ENCODE data around the gene DHDDS. TPM values are rescaled to one million over a fixed set of nuclear protein-coding genes. Genes with fewer than 3 reads are reported as not detected.

DHDDS gene
- polyA plus RNA-seq, 1 donor from 2014 or later, result 28.9 TPM

DNA sequence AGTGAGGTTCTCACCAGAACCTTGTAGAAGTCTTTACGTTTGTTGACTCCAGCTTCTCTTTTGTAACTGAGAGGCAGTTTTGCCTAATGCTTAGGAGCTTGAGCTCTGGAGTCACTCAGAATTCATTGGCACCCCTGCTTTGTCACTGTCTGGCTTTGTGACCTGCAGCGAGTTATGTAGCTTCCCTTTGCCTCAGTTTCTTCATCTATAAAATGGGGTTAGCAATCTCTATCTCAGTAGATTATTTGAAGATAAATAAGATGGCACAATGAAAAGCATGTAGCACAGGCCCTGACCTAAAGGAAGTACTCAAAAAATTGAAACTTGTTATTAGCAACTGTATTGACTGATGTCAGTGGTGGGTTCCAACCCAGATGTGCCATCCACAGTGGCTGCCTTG, 8.1 kb downstream of the DHDDS start:
- Histone ChIP-seq H3K36me3 (ENCODE audit: insufficient read depth, low read length) (no peaks in the 10 kb centered on the region), H3K9me2 (ENCODE audit: insufficient read depth, low read length) (no peaks in the 10 kb centered on the region), H2AFZ (ENCODE audit: low read depth, low read length) (no peak overlapping the region), H3K4me2 (ENCODE audit: low read length) (no peak overlapping the region), H3K27ac (ENCODE audit: low read length) (no peak overlapping the region), H3K9ac (ENCODE audit: low read length) (no peak overlapping the region), H4K20me1 (ENCODE audit: insufficient read depth) (no peaks in the 10 kb centered on the region), H3K4me3 (ENCODE audit: low read length) (no peak overlapping the region), H3K9me3 (ENCODE audit: low read length) (no peaks in the 10 kb centered on the region), H3F3A (ENCODE audit: insufficient read depth, low read length, poor library complexity, severe bottlenecking) (no peaks in the 10 kb centered on the region), H3K79me2 (replicated peaks; ENCODE audit: insufficient read depth, low read length) (no peaks in the 10 kb centered on the region), H3K27me3 (ENCODE audit: insufficient read depth, low read depth, low read length) (no peaks in the 10 kb centered on the region)
- TF ChIP-seq, protein P1, sequence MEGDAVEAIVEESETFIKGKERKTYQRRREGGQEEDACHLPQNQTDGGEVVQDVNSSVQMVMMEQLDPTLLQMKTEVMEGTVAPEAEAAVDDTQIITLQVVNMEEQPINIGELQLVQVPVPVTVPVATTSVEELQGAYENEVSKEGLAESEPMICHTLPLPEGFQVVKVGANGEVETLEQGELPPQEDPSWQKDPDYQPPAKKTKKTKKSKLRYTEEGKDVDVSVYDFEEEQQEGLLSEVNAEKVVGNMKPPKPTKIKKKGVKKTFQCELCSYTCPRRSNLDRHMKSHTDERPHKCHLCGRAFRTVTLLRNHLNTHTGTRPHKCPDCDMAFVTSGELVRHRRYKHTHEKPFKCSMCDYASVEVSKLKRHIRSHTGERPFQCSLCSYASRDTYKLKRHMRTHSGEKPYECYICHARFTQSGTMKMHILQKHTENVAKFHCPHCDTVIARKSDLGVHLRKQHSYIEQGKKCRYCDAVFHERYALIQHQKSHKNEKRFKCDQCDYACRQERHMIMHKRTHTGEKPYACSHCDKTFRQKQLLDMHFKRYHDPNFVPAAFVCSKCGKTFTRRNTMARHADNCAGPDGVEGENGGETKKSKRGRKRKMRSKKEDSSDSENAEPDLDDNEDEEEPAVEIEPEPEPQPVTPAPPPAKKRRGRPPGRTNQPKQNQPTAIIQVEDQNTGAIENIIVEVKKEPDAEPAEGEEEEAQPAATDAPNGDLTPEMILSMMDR (IDR thresholded peaks at IDR 0.05; ENCODE audit: poor library complexity, severe bottlenecking), result no peak
- TF ChIP-seq POLR2AphosphoS5 (IDR thresholded peaks at IDR 0.05) (no peak), EZH2 (IDR thresholded peaks at IDR 0.05; ENCODE audit: borderline replicate concordance, insufficient read depth, low read length, poor library complexity, severe bottlenecking) (no peak), MXI1 (conservative IDR thresholded peaks at IDR 0.05; ENCODE audit: poor library complexity, severe bottlenecking) (no peak), SMC3 (conservative IDR thresholded peaks at IDR 0.05; ENCODE audit: poor library complexity) (no peak), RAD21 (conservative IDR thresholded peaks at IDR 0.05) (no peak), TAF1 (IDR thresholded peaks at IDR 0.05; ENCODE audit: low read depth) (no peak), EP300 (conservative IDR thresholded peaks at IDR 0.05; ENCODE audit: poor library complexity, severe bottlenecking) (no peak), REST (IDR thresholded peaks at IDR 0.05; ENCODE audit: borderline replicate concordance) (no peak)

DNA sequence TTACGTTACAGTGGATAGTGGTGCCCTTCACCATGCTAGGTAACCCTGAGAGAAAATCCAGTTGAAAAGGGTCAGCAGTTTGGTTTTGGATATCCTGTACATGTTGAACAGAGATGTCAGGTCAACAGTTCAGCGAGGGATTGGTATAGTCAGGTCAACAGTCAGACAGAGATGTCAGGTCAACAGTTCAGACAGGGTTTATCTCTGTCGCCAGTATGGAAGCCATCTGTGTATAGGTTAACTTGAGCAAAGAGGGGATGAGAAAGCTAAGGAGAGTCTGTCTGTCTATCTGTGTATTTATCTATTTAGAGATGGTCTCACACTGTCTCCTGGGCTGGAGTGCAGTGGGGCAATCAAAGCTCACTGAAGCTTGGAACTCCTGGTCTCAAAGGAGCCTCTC, 17.7 kb downstream of the DHDDS start:
- H3K36me3 ChIP-seq (ENCODE audit: insufficient read depth, low read length), result no peaks in the 10 kb centered on the region
- H3K9me3 ChIP-seq (ENCODE audit: low read length), result no peaks in the 10 kb centered on the region
- no peaks in the 10 kb centered on the region for H3K27me3 ChIP-seq (ENCODE audit: insufficient read depth, low read depth, low read length)
- no peaks in the 10 kb centered on the region for H3F3A ChIP-seq (ENCODE audit: insufficient read depth, low read length, poor library complexity, severe bottlenecking)
- H3K4me3 ChIP-seq (ENCODE audit: low read length), result no peak overlapping the region
- H4K20me1 ChIP-seq (ENCODE audit: insufficient read depth), result no peaks in the 10 kb centered on the region
- H3K4me2 ChIP-seq (ENCODE audit: low read length), result no peak overlapping the region
- no peaks in the 10 kb centered on the region for H3K9me2 ChIP-seq (ENCODE audit: insufficient read depth, low read length)
- H3K27ac ChIP-seq (ENCODE audit: low read length), result no peak overlapping the region
- no peak overlapping the region for H3K9ac ChIP-seq (ENCODE audit: low read length)
- no peak overlapping the region for H2AFZ ChIP-seq (ENCODE audit: low read depth, low read length)
- TF ChIP-seq, protein P1 (IDR thresholded peaks at IDR 0.05; ENCODE audit: poor library complexity, severe bottlenecking), result no peak
- TF ChIP-seq RAD21 (conservative IDR thresholded peaks at IDR 0.05), result no peak
- TF ChIP-seq SMC3 (conservative IDR thresholded peaks at IDR 0.05; ENCODE audit: poor library complexity), result no peak
- no peak for TF ChIP-seq TAF1 (IDR thresholded peaks at IDR 0.05; ENCODE audit: low read depth)
- TF ChIP-seq EP300 (conservative IDR thresholded peaks at IDR 0.05; ENCODE audit: poor library complexity, severe bottlenecking), result no peak
- TF ChIP-seq POLR2AphosphoS5 (IDR thresholded peaks at IDR 0.05), result no peak
- no peak for TF ChIP-seq REST (IDR thresholded peaks at IDR 0.05; ENCODE audit: borderline replicate concordance)
- no peak for TF ChIP-seq MXI1 (conservative IDR thresholded peaks at IDR 0.05; ENCODE audit: poor library complexity, severe bottlenecking)
- TF ChIP-seq EZH2 (IDR thresholded peaks at IDR 0.05; ENCODE audit: borderline replicate concordance, insufficient read depth, low read length, poor library complexity, severe bottlenecking), result no peak
- no peaks in the 10 kb centered on the region for H3K79me2 ChIP-seq (replicated peaks; ENCODE audit: insufficient read depth, low read length)
